Muscle of back (tissue), 13 donors: ENCODE data around the gene GLMP. TPM values are rescaled to one million over a fixed set of nuclear protein-coding genes. Genes with fewer than 3 reads are reported as not detected.
A peak's percentile ranks its signal among the peaks of the same experiment; 100 is the strongest.
"Not testable (repeated sequence)": the region's sequence is repeated elsewhere in the genome, so short reads cannot be mapped to it uniquely, and the experiment has no call there.

ENCODE experiments used
- DNase-seq, 3 donors: peaks; one replicate each; pipeline versions ENCODE4 v3.0.0 to v3.0.0-alpha.2; 2013
- long read RNA-seq, 9 donors: transcript quantifications; one replicate each; lab custom pipeline, GENCODE V29; 2026
- polyA plus RNA-seq, 10 donors: library from polyadenylated mRNA; unstranded; fragments of 120-200 nt; gene quantifications; one replicate each; pipeline ENCODE4 v1.2.1, GENCODE V29; 2013; ENCODE audit not compliant: insufficient read length in 10 of 10

GLMP gene
- polyA plus RNA-seq = 10 to 100 TPM; 17.5 to 27.6 (median 21.9) TPM
- long read RNA-seq, donor 1, partial matches to known transcripts = 0 of 3 reads
- long read RNA-seq, donor 1, other reads (novel, unspliced or antisense) = 0 of 3 reads
- long read RNA-seq, donor 2, partial matches to known transcripts = 0 of 4 reads
- long read RNA-seq, donor 2, other reads (novel, unspliced or antisense) = 0 of 4 reads
- long read RNA-seq, donor 3 = 0 reads
- long read RNA-seq, donor 4, partial matches to known transcripts = 0 of 5 reads
- long read RNA-seq, donor 4, other reads (novel, unspliced or antisense) = 0 of 5 reads
- long read RNA-seq, donor 5, partial matches to known transcripts = 6 of 13 reads
- long read RNA-seq, donor 5, other reads (novel, unspliced or antisense) = 0 of 13 reads
- long read RNA-seq, donor 6, partial matches to known transcripts = 0 of 3 reads
- long read RNA-seq, donor 6, other reads (novel, unspliced or antisense) = 0 of 3 reads
- long read RNA-seq, donor 7, transcript GLMP-201 (6 exons, 1,604 nt) = major isoform, 5 of 7 reads
- long read RNA-seq, donor 7, partial matches to known transcripts = 0 of 7 reads
- long read RNA-seq, donor 7, other reads (novel, unspliced or antisense) = 0 of 7 reads
- long read RNA-seq, donor 8, partial matches to known transcripts = 0 of 3 reads
- long read RNA-seq, donor 8, other reads (novel, unspliced or antisense) = 0 of 3 reads
- long read RNA-seq, donor 9 = 0 reads

GRCh38 chr1:156295391-156295947 lies at the start of gene GLMP:
TSS of gene GLMP (minus strand) at chr1:156295679. CDS start at chr1:156295645, 34 bp downstream.
- DNase-seq = peak; percentile 69 to 90 (median 82)

- no peak for DNase-seq
Measured at GRCh38 chr1:156344409-156344808, 48.9 kb upstream of the GLMP start.

GRCh38 chr1:156342166-156342955 lies 46.9 kb upstream of the GLMP start:
- no peak for DNase-seq

- peak; percentile 100 for DNase-seq
Measured at GRCh38 chr1:156338180-156338976, 42.9 kb upstream of the GLMP start, which contains the start of the genes CCT3 and TSACC. TSS of gene CCT3 (minus strand) at chr1:156338292. CDS start at chr1:156338184, 108 bp downstream. TSS of gene TSACC (plus strand) at chr1:156338526. CDS start at chr1:156339758, 1,232 bp downstream.

- no peak for DNase-seq
Measured at GRCh38 chr1:156337888-156338179, 42.4 kb upstream of the GLMP start.

- DNase-seq = no peak
Measured at GRCh38 chr1:156337052-156337887, 41.8 kb upstream of the GLMP start.

GRCh38 chr1:156336242-156336641 lies 40.8 kb upstream of the GLMP start:
- DNase-seq = no peak

GRCh38 chr1:156323179-156323578 lies 27.7 kb upstream of the GLMP start:
- not testable (repeated sequence) for DNase-seq

- no peak for DNase-seq
Measured at GRCh38 chr1:156320560-156320959, 25.1 kb upstream of the GLMP start.

- peak in 2 of 3 donors; percentile 9 to 45 for DNase-seq
Measured at GRCh38 chr1:156319664-156320063, 24.2 kb upstream of the GLMP start.

GRCh38 chr1:156316909-156317308 lies 21.4 kb upstream of the GLMP start:
- no peak for DNase-seq

- DNase-seq = no peak
Measured at GRCh38 chr1:156310962-156311361, 15.5 kb upstream of the GLMP start.

GRCh38 chr1:156308078-156308477 lies 12.6 kb upstream of the GLMP start:
- no peak for DNase-seq

GRCh38 chr1:156305215-156305614 lies 9.7 kb upstream of the GLMP start:
- DNase-seq = no peak

- no peak for DNase-seq
Measured at GRCh38 chr1:156303241-156303640, 7.8 kb upstream of the GLMP start.

- no peak for DNase-seq
Measured at GRCh38 chr1:156298852-156299357, 3.4 kb upstream of the GLMP start, which contains the start of gene VHLL. TSS of gene VHLL (minus strand) at chr1:156299307. CDS start at chr1:156299189, 118 bp downstream.

- DNase-seq = no peak
Measured at GRCh38 chr1:156293895-156294294, 1.6 kb downstream of the GLMP start.

- no peak for DNase-seq
Measured at GRCh38 chr1:156293098-156293434, 2.4 kb downstream of the GLMP start.

- peak; percentile 74 to 94 (median 86) for DNase-seq
Measured at GRCh38 chr1:156291226-156292061, 4.0 kb downstream of the GLMP start.
